ENCODE data around the gene SLC7A5. TPM values are rescaled to one million over a fixed set of nuclear protein-coding genes. Genes with fewer than 3 reads are reported as not detected.

Gene SLC7A5
- total RNA-seq, 1 donor from 2014 or later = 205 TPM

GRCh38 chr16:87836844-87837581 is 32.3 kb downstream of the SLC7A5 start:
- Mint-ChIP-seq H3K27ac (ENCODE audit: unreplicated experiment) (no peak overlapping the region), H3K27me3 (ENCODE audit: unreplicated experiment) (peaks cover 3% of the 10 kb centered on the region), H3K9me3 (ENCODE audit: unreplicated experiment) (peaks cover 2% of the 10 kb centered on the region), H3K4me1 (ENCODE audit: low read depth, unreplicated experiment) (peaks cover 1% of the 10 kb centered on the region), H3K36me3 (ENCODE audit: unreplicated experiment) (no peaks in the 10 kb centered on the region), H3K4me3 (ENCODE audit: unreplicated experiment) (no peak overlapping the region)
- TF ChIP-seq, protein P1, sequence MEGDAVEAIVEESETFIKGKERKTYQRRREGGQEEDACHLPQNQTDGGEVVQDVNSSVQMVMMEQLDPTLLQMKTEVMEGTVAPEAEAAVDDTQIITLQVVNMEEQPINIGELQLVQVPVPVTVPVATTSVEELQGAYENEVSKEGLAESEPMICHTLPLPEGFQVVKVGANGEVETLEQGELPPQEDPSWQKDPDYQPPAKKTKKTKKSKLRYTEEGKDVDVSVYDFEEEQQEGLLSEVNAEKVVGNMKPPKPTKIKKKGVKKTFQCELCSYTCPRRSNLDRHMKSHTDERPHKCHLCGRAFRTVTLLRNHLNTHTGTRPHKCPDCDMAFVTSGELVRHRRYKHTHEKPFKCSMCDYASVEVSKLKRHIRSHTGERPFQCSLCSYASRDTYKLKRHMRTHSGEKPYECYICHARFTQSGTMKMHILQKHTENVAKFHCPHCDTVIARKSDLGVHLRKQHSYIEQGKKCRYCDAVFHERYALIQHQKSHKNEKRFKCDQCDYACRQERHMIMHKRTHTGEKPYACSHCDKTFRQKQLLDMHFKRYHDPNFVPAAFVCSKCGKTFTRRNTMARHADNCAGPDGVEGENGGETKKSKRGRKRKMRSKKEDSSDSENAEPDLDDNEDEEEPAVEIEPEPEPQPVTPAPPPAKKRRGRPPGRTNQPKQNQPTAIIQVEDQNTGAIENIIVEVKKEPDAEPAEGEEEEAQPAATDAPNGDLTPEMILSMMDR (IDR thresholded peaks at IDR 0.05; ENCODE audit: partially characterized antibody, unreplicated experiment) = no peak
- DNase-seq = no peak

- Mint-ChIP-seq H3K27me3 (ENCODE audit: unreplicated experiment) (no peaks in the 10 kb centered on the region), H3K27ac (ENCODE audit: unreplicated experiment) (no peak overlapping the region), H3K36me3 (ENCODE audit: unreplicated experiment) (no peaks in the 10 kb centered on the region)
Observed at GRCh38 chr16:87836346-87836843, 32.9 kb downstream of the SLC7A5 start.

DNA sequence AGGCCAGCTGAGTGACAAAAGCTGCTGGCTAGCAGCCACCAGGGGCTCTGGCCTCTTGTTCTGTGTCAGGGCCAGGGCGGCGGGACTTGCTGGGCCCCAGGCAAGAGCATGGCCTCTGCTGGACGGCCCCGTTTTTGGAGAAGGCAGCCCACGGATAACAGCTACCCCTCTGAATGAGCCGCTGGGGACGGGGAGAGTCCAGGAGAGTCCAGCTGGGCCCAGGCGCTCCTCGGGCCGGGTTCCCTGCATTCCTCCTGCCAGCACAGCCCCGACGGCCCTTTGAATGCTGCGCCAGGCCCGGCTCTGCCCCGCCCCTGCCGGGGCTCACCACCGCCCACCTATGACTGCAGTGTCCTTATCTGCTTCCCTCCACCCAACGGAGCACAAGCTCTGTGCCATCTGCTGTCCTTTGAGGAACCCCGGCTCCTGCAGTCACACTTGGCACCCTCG is 33.4 kb downstream of the SLC7A5 start:
- Mint-ChIP-seq H3K27ac (ENCODE audit: unreplicated experiment) (no peak overlapping the region), H3K36me3 (ENCODE audit: unreplicated experiment) (no peaks in the 10 kb centered on the region), H3K27me3 (ENCODE audit: unreplicated experiment) (peaks cover 1% of the 10 kb centered on the region), H3K9me3 (ENCODE audit: unreplicated experiment) (peaks cover 3% of the 10 kb centered on the region), H3K4me3 (ENCODE audit: unreplicated experiment) (no peak overlapping the region), H3K4me1 (ENCODE audit: low read depth, unreplicated experiment) (peaks cover 1% of the 10 kb centered on the region)
- DNase-seq = no peak
- TF ChIP-seq, protein P1 (IDR thresholded peaks at IDR 0.05; ENCODE audit: partially characterized antibody, unreplicated experiment) = no peak

More at GRCh38 chr16:87836346-87836843, 32.9 kb downstream of the SLC7A5 start:
- peaks cover 1% of the 10 kb centered on the region for H3K4me1 Mint-ChIP-seq (ENCODE audit: low read depth, unreplicated experiment)
- peaks cover 2% of the 10 kb centered on the region for H3K9me3 Mint-ChIP-seq (ENCODE audit: unreplicated experiment)
- TF ChIP-seq, protein P1 (IDR thresholded peaks at IDR 0.05; ENCODE audit: partially characterized antibody, unreplicated experiment) = no peak
- DNase-seq = no peak
- no peak overlapping the region for H3K4me3 Mint-ChIP-seq (ENCODE audit: unreplicated experiment)

DNA sequence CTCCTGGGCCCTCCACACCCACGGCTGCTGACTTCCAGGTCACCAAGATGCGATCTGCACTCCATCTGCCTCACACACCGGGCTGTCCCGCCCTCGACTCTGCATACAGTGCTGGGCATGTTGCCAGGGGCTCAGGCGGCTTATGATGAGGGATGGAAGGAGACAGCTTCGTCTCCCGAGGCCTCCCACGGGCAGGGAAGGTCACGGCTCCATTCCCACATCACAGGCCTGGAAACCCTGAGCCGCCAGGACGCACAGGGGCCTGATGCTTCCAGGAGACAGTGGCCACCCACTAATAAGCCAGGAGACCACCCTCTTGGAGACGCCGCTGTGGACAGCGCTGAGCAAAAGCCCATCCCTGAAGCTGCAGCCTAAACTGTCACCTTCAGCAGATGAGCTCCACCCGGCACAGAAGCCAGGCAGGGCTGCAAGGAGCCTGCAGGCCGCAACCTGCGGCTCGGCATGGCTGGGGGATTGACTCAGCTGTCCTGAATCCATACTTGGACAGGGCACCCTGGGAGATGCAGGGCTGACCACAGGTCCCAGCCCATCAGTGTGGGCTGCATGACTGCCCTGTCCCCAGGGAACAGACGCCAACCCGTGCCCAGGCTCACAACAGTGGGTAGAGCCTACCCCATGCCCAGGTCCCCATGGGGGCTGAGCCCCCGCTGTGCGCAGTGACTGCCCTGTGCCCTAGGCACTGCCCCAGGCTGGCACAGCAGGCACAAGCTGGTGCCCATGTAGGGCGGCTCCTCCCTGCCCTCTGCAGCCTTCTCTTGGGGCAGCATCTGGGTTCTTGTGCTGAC is 34.4 kb downstream of the SLC7A5 start:
- Mint-ChIP-seq H3K4me1 (ENCODE audit: low read depth, unreplicated experiment) (peaks cover 2% of the 10 kb centered on the region), H3K27me3 (ENCODE audit: unreplicated experiment) (peaks cover 1% of the 10 kb centered on the region), H3K36me3 (ENCODE audit: unreplicated experiment) (peaks cover 5% of the 10 kb centered on the region), H3K27ac (ENCODE audit: unreplicated experiment) (no peak overlapping the region), H3K4me3 (ENCODE audit: unreplicated experiment) (no peak overlapping the region), H3K9me3 (ENCODE audit: unreplicated experiment) (peaks cover 6% of the 10 kb centered on the region)
- TF ChIP-seq, protein P1 (IDR thresholded peaks at IDR 0.05; ENCODE audit: partially characterized antibody, unreplicated experiment) = no peak
- no peak for DNase-seq
